Endothelial cell of umbilical vein (primary cell): ENCODE results near the gene IRF2. TPM values are rescaled to one million over a fixed set of nuclear protein-coding genes. Genes with fewer than 3 reads are reported as not detected.

Experiments used
- BruUV-seq: library from RNA; stranded (reverse); fragments of 400-500 nt; replicated peaks from 2 replicates; lab custom pipeline; 2021; lab: Mats Ljungman, UMichigan
- CTCF ChIA-PET: fragments of 300-600, 350-600 bp; sonication (Branson Sonifier 250); formaldehyde crosslinking; loops from one replicate; lab custom pipeline; 2021; ENCODE audit warnings: antibody characterized with exemption, inconsistent platforms; lab: Charles Lee
- POLR2A ChIA-PET: fragments of 300-600, 350-600 bp; sonication (Branson Sonifier 250); formaldehyde crosslinking; loops from one replicate; lab custom pipeline; 2021; ENCODE audit warnings: antibody characterized with exemption, inconsistent platforms; lab: Charles Lee
- DNase-seq: peaks from one replicate; pipeline ENCODE4 v3.0.0-alpha.2; 2011; ENCODE audit warnings: low read depth, low spot score
- FAIRE-seq: peaks from 2 replicates; lab custom pipeline; 2011; peaks lifted over from hg19 to GRCh38; lab: Jason Lieb, UNC
- H2AFZ ChIP-seq: 2 replicates; pipeline ENCODE4 v1.6.0; 2012; ENCODE audit warnings: low read depth, low read length, control low read depth, inconsistent platforms
- H3K27ac ChIP-seq: 2 replicates; pipeline ENCODE4 v1.5.1; 2011; ENCODE audit warnings: low read depth, mild to moderate bottlenecking, control low read depth, low read length, moderate library complexity; ENCODE audit not compliant: insufficient read depth
- H3K27me3 ChIP-seq, 2 experiments: 2 replicates each; pipeline versions ENCODE4 v1.6.0 to v1.6.1; 2011; ENCODE audit warnings: low read length in 2 of 2, mixed read lengths in 1 of 2; ENCODE audit not compliant: control insufficient read depth in 2 of 2, insufficient read depth in 2 of 2
- H3K36me3 ChIP-seq, 2 experiments: 2 replicates in 1 of 2; 3 replicates in 1 of 2; pipeline ENCODE4 v1.5.1; 2011; ENCODE audit warnings: low read length in 2 of 2, mild to moderate bottlenecking in 1 of 2, moderate library complexity in 1 of 2; ENCODE audit not compliant: control insufficient read depth in 2 of 2, insufficient read depth in 2 of 2; ENCODE audit errors: extremely low read depth in 1 of 2
- H3K4me1 ChIP-seq: 3 replicates; pipeline ENCODE4 v1.5.1; 2011; ENCODE audit warnings: mild to moderate bottlenecking, low read length; ENCODE audit not compliant: control insufficient read depth, insufficient read depth; ENCODE audit errors: extremely low read depth
- H3K4me2 ChIP-seq: 2 replicates; pipeline ENCODE4 v1.6.1; 2011; ENCODE audit warnings: low read length, control low read depth, mixed read lengths; ENCODE audit not compliant: insufficient read depth
- H3K4me3 ChIP-seq, 3 experiments: fragments of 200-600 bp in 1 of 3; sonication (generic), shearing (Covaris generic) in 1 of 3; replicated peaks in 1 of 3; 2 replicates each; pipeline ENCODE4 v1.5.1; 2011 to 2016; ENCODE audit warnings: control low read depth in 3 of 3, low read length in 3 of 3, mild to moderate bottlenecking in 2 of 3, inconsistent platforms in 1 of 3, low read depth in 1 of 3, moderate library complexity in 1 of 3; ENCODE audit not compliant: insufficient read depth in 1 of 3
- H3K79me2 ChIP-seq: 2 replicates; pipeline ENCODE4 v1.6.0; 2012; ENCODE audit warnings: low read length, inconsistent platforms; ENCODE audit not compliant: control insufficient read depth, insufficient read depth
- H3K9ac ChIP-seq: replicated peaks from 2 replicates; pipeline ENCODE3; 2011; ENCODE audit warnings: low read length, control low read depth; ENCODE audit not compliant: insufficient read depth; ENCODE audit errors: extremely low read depth
- H3K9me1 ChIP-seq: replicated peaks from 3 replicates; pipeline ENCODE4 v1.6.0; 2011; ENCODE audit warnings: mild to moderate bottlenecking, low read length; ENCODE audit not compliant: control insufficient read depth, insufficient read depth; ENCODE audit errors: extremely low read depth
- H3K9me3 ChIP-seq: replicated peaks from 2 replicates; pipeline ENCODE4 v1.5.1; 2012; ENCODE audit warnings: low read length, inconsistent platforms; ENCODE audit not compliant: control insufficient read depth, insufficient read depth
- H4K20me1 ChIP-seq: replicated peaks from 2 replicates; pipeline ENCODE3; 2011; ENCODE audit warnings: mild to moderate bottlenecking, low read length; ENCODE audit not compliant: control insufficient read depth, insufficient read depth; ENCODE audit errors: extremely low read depth
- EZH2 ChIP-seq: IDR thresholded peaks from 2 replicates; pipeline ENCODE4 v1.6.1; 2012; ENCODE audit warnings: borderline replicate concordance, low read depth, mild to moderate bottlenecking, moderate library complexity, low read length, inconsistent platforms; ENCODE audit not compliant: severe bottlenecking
- FOS ChIP-seq: IDR thresholded peaks from 2 replicates; pipeline ENCODE4 v1.6.1; 2011; ENCODE audit warnings: mild to moderate bottlenecking, low read length, moderate library complexity, borderline replicate concordance; ENCODE audit not compliant: insufficient read depth
- GATA2 ChIP-seq: IDR thresholded peaks from 2 replicates; pipeline ENCODE4 v1.7.0; 2011; ENCODE audit warnings: low read depth, mild to moderate bottlenecking, moderate library complexity, mixed read lengths, low read length; ENCODE audit not compliant: insufficient read length, insufficient read depth
- JUN ChIP-seq: IDR thresholded peaks from 2 replicates; pipeline ENCODE4 v1.6.1; 2011; ENCODE audit warnings: borderline replicate concordance, low read depth; ENCODE audit not compliant: insufficient read length, insufficient read depth
- MYC ChIP-seq: IDR thresholded peaks from one replicate; pipeline ENCODE4 v1.6.1; 2011; ENCODE audit warnings: mild to moderate bottlenecking, low read depth, low read length
- POLR2A ChIP-seq: IDR thresholded peaks from 2 replicates; pipeline ENCODE4 v1.6.1; 2012; ENCODE audit warnings: low read depth, mild to moderate bottlenecking, control low read depth, low read length
- POLR2AphosphoS5 ChIP-seq: IDR thresholded peaks from 2 replicates; pipeline ENCODE4 v1.6.1; 2012; ENCODE audit warnings: low read depth, mild to moderate bottlenecking, control low read depth, low read length, moderate library complexity; ENCODE audit not compliant: insufficient read depth
- dilution Hi-C: fragments of 300-500 bp; cut with MboI; formaldehyde crosslinking; loops from one replicate; pipeline ENCODE4 v1.15.0; 2019; ENCODE audit warnings: low sequenced_read_pairs; ENCODE audit not compliant: extremely low pct_ligation_motif_present
- intact Hi-C: fragments of 100-400 bp; cut with micrococcal nuclease; formaldehyde crosslinking; loops from one replicate; pipeline ENCODE4 v1.10.0; 2022
- polyA plus RNA-seq, 4 experiments: library from polyadenylated mRNA; depleted of rRNA in 3 of 4; stranded (reverse) in 3 of 4; unstranded in 1 of 4; fragments of >200 nt; gene quantifications; 2 replicates each; pipeline versions ENCODE4 v1.2.1 to v1.2.3, GENCODE V29; 2011 to 2012; ENCODE audit warnings: missing spikeins in 1 of 4
- total RNA-seq: library from RNA; stranded (reverse); gene quantifications from 2 replicates; pipeline ENCODE4 v1.2.3, GENCODE V29; 2021
- TF ChIP-seq, protein P1 (sequence below), 2 donors: IDR thresholded peaks; 1 replicate in 1 of 2; 2 replicates in 1 of 2; pipeline ENCODE4 v1.5.1; 2011; ENCODE audit warnings: low read length in 2 of 2, mild to moderate bottlenecking in 2 of 2, moderate library complexity in 2 of 2, control low read depth in 1 of 2, inconsistent platforms in 1 of 2, low read depth in 1 of 2; ENCODE audit not compliant: insufficient read depth in 1 of 2; ENCODE audit errors: extremely low read depth in 1 of 2
- TF ChIP-seq, protein P2 (sequence below): IDR thresholded peaks from 2 replicates; pipeline ENCODE4 v1.6.1; 2011; ENCODE audit not compliant: insufficient read depth, insufficient read length

IRF2 gene
- total and polyA plus RNA-seq, 2 donors (not counting 3 experiments of a cell fraction or from before 2014, with no cell fraction given): 26.9 to 27.6 TPM

DNA sequence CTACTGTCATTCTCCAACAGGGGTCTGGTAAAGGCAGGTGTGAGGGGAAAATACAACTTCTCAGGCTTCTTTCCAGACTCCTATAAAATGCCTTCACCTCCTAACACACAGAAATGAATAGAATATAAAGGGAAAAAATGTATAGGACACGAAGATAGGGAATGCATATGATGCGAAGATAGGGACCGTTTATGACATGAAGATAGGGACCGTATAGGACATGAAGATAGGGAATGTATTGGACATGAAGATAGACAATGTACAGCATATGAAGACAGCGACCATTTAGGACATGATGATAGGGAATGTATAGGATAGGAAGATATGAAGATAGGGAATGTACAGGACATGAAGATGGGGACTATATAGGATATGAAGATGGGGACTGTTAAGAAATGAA, 10.5 kb downstream of the IRF2 start:
- H3K9me1 ChIP-seq: no peaks in the 10 kb centered on the region
- FAIRE-seq (no peak), DNase-seq (no peak)
- ChIA-PET POLR2A (no interaction called here), CTCF (no interaction called here)
- intact Hi-C loops: no loop called here
- no peak overlapping the region for H2AFZ ChIP-seq
- BruUV-seq: no TSS peak
- no peaks in the 10 kb centered on the region for H3K36me3 ChIP-seq
- H3K4me3 ChIP-seq: no peak overlapping the region
- H3K4me2 ChIP-seq: no peak overlapping the region
- H3K9me3 ChIP-seq: no peaks in the 10 kb centered on the region
- H3K4me1 ChIP-seq: peaks cover 5% of the 10 kb centered on the region
- TF ChIP-seq POLR2A: no peak
- TF ChIP-seq, protein P1, sequence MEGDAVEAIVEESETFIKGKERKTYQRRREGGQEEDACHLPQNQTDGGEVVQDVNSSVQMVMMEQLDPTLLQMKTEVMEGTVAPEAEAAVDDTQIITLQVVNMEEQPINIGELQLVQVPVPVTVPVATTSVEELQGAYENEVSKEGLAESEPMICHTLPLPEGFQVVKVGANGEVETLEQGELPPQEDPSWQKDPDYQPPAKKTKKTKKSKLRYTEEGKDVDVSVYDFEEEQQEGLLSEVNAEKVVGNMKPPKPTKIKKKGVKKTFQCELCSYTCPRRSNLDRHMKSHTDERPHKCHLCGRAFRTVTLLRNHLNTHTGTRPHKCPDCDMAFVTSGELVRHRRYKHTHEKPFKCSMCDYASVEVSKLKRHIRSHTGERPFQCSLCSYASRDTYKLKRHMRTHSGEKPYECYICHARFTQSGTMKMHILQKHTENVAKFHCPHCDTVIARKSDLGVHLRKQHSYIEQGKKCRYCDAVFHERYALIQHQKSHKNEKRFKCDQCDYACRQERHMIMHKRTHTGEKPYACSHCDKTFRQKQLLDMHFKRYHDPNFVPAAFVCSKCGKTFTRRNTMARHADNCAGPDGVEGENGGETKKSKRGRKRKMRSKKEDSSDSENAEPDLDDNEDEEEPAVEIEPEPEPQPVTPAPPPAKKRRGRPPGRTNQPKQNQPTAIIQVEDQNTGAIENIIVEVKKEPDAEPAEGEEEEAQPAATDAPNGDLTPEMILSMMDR (IDR thresholded peaks at IDR 0.05; ENCODE audit: extremely low read depth in 1 of 2, insufficient read depth in 1 of 2, low read depth in 1 of 2, low read length in 2 of 2): no peak
- TF ChIP-seq, protein P2, sequence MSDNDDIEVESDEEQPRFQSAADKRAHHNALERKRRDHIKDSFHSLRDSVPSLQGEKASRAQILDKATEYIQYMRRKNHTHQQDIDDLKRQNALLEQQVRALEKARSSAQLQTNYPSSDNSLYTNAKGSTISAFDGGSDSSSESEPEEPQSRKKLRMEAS: no peak
- no peak for TF ChIP-seq GATA2
- TF ChIP-seq FOS: no peak
- TF ChIP-seq MYC: no peak
- no peak for TF ChIP-seq POLR2AphosphoS5
- TF ChIP-seq EZH2: no peak
- TF ChIP-seq JUN: no peak
- no peak overlapping the region for H3K27ac ChIP-seq
- no peaks in the 10 kb centered on the region for H3K27me3 ChIP-seq
- H3K9ac ChIP-seq: no peak overlapping the region
- no peaks in the 10 kb centered on the region for H4K20me1 ChIP-seq
- peaks cover 36% of the 10 kb centered on the region for H3K79me2 ChIP-seq
- dilution Hi-C loops: no loop called here
